ENCODE data around the gene SMG7.

DNA sequence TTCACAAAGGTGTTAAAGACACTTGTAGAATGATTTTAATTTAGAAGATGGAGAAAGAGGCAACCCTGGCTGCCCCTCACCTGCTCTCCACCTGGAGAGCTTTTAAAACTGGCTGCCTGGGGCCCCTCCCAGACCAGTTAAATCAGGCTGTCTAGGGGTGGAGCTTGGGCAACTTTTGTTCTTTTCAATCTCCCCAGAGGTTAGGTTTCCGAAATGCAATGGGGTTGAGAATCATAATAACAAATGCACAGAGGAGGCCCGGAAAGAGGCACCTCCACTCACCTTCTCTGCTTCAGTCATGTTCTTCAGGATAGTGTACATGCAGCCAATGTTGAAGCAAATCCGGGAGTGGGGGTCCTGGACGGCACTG is 117.6 kb downstream of the SMG7 start:
- TF ChIP-seq, protein P1, sequence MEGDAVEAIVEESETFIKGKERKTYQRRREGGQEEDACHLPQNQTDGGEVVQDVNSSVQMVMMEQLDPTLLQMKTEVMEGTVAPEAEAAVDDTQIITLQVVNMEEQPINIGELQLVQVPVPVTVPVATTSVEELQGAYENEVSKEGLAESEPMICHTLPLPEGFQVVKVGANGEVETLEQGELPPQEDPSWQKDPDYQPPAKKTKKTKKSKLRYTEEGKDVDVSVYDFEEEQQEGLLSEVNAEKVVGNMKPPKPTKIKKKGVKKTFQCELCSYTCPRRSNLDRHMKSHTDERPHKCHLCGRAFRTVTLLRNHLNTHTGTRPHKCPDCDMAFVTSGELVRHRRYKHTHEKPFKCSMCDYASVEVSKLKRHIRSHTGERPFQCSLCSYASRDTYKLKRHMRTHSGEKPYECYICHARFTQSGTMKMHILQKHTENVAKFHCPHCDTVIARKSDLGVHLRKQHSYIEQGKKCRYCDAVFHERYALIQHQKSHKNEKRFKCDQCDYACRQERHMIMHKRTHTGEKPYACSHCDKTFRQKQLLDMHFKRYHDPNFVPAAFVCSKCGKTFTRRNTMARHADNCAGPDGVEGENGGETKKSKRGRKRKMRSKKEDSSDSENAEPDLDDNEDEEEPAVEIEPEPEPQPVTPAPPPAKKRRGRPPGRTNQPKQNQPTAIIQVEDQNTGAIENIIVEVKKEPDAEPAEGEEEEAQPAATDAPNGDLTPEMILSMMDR (IDR thresholded peaks at IDR 0.05; ENCODE audit: low read length), result no peak
- TF ChIP-seq EZH2 (IDR thresholded peaks at IDR 0.05; ENCODE audit: borderline replicate concordance, low read length), result no peak
